ENCODE data around the gene KANSL1L.

DNA sequence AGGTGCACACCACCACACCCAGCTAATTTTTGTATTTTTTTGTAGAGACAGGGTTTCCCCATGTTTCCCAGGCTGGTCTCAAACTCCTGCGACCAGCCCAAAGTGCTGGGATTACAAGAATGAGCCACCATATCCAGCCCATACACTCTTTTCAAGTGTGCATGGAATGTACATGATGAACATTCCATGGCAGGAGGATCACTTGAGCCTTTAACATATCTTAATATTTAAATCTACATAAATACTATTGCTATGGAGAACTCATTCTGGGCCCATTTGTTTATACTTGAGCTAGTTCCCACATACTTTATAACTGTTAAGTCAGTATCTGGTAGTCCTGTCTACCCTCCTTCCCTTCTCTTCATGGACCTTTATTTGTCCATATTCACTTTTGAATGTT lies 120.3 kb downstream of the KANSL1L start:
- TF ChIP-seq, protein P1, sequence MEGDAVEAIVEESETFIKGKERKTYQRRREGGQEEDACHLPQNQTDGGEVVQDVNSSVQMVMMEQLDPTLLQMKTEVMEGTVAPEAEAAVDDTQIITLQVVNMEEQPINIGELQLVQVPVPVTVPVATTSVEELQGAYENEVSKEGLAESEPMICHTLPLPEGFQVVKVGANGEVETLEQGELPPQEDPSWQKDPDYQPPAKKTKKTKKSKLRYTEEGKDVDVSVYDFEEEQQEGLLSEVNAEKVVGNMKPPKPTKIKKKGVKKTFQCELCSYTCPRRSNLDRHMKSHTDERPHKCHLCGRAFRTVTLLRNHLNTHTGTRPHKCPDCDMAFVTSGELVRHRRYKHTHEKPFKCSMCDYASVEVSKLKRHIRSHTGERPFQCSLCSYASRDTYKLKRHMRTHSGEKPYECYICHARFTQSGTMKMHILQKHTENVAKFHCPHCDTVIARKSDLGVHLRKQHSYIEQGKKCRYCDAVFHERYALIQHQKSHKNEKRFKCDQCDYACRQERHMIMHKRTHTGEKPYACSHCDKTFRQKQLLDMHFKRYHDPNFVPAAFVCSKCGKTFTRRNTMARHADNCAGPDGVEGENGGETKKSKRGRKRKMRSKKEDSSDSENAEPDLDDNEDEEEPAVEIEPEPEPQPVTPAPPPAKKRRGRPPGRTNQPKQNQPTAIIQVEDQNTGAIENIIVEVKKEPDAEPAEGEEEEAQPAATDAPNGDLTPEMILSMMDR (IDR thresholded peaks at IDR 0.05; ENCODE audit: insufficient read depth, low read length, poor library complexity, severe bottlenecking), result no peak
- no peak for TF ChIP-seq EZH2phosphoT487 (conservative IDR thresholded peaks at IDR 0.05; ENCODE audit: low read length)
